ENCODE data around the gene PPFIA1. TPM values are rescaled to one million over a fixed set of nuclear protein-coding genes. Genes with fewer than 3 reads are reported as not detected.

The PPFIA1 gene
- total RNA-seq, 1 donor from 2014 or later: 54.1 TPM

- DNase-seq (ENCODE audit: low read depth, low spot score): no peak
- H3K4me3 Mint-ChIP-seq: no peak overlapping the region
- no peak for TF ChIP-seq CTCF (conservative IDR thresholded peaks at IDR 0.05)
- peaks cover 62% of the 10 kb centered on the region for H3K27me3 Mint-ChIP-seq (ENCODE audit: low read depth)
- H3K4me1 Mint-ChIP-seq: peaks cover 4% of the 10 kb centered on the region
- no peak overlapping the region for H3K27ac Mint-ChIP-seq (ENCODE audit: unreplicated experiment)
- no peaks in the 10 kb centered on the region for H3K36me3 Mint-ChIP-seq (ENCODE audit: low read depth)
- no peaks in the 10 kb centered on the region for H3K9me3 Mint-ChIP-seq
Measured at GRCh38 chr11:70265341-70265740, 5.1 kb upstream of the PPFIA1 start.

- DNase-seq (ENCODE audit: low read depth, low spot score): no peak
- H3K4me1 Mint-ChIP-seq: peaks cover 16% of the 10 kb centered on the region
- peak overlapping the region; percentile 41 for H3K4me3 Mint-ChIP-seq
- peaks cover 62% of the 10 kb centered on the region for H3K27me3 Mint-ChIP-seq (ENCODE audit: low read depth)
- H3K36me3 Mint-ChIP-seq (ENCODE audit: low read depth): no peaks in the 10 kb centered on the region
- no peak for TF ChIP-seq CTCF (conservative IDR thresholded peaks at IDR 0.05)
- H3K9me3 Mint-ChIP-seq: no peaks in the 10 kb centered on the region
- no peak overlapping the region for H3K27ac Mint-ChIP-seq (ENCODE audit: unreplicated experiment)
Measured at GRCh38 chr11:70267405-70267950, 3.0 kb upstream of the PPFIA1 start.

DNA sequence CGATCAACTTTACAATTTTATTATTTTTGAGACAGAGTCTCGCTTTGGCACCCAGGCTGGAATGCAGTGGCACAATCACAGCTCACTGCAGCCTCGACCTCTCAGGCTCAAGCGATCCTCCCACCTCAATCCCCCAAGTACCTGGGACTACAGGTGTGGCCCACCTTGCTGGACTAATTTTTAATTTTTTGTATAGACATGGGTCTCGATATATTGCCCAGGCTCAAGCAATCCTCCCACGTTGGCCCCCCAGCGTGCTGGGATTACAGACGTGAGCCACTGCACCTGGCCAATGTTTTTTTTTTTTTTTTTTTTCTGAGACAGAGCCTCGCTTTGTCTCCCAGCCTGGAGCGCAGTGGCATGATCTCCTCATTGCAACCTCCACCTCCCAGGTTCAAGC, 2.0 kb upstream of the PPFIA1 start:
- no peak for DNase-seq (ENCODE audit: low read depth, low spot score)
- no peaks in the 10 kb centered on the region for H3K9me3 Mint-ChIP-seq
- TF ChIP-seq CTCF (conservative IDR thresholded peaks at IDR 0.05): no peak
- peaks cover 21% of the 10 kb centered on the region for H3K4me1 Mint-ChIP-seq
- H3K36me3 Mint-ChIP-seq (ENCODE audit: low read depth): peaks cover 3% of the 10 kb centered on the region
- peaks cover 57% of the 10 kb centered on the region for H3K27me3 Mint-ChIP-seq (ENCODE audit: low read depth)
- no peak overlapping the region for H3K27ac Mint-ChIP-seq (ENCODE audit: unreplicated experiment)
- H3K4me3 Mint-ChIP-seq: peak overlapping the region; percentile 87

DNA sequence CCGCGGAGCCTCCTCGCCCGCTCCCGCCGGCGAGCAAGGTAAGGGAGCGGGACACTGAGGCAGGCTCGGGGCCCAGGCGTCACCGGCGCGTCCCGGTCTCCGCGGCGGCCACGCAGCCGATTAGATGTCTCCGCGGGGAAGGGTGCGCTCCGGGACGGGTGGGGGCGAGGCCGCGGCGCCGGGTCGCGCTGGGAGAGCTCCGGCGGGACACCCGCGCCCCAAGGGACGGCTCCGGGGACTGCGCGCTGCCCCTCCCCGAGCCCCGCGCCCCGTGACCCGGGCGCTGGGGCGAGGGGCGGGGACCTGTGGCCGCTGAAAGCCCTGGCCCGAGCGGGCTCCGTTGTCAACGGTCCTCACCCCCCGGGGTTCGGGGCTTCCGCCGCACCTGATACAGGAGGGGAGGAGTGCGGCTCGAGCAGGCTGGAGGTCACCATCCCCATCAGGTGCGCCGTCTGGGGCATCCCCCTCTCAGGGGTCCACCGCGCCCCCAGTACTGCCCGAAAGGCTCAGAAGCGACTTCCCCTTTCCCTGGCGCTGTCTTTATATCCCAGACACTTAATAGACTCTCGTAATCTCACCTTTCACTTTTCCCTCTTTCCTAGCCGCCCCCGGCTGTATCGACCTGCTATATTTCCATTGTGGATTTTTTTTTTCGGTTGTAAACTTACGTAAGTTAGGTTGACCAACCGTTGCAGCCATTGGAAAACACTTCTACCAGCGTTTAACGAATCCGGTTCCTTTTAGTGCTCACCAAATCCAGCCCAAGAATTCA, 573 bp downstream of the PPFIA1 start:
- peak; percentile 31 for DNase-seq (ENCODE audit: low read depth, low spot score)
- TF ChIP-seq CTCF (conservative IDR thresholded peaks at IDR 0.05): peak; percentile 20
- no peaks in the 10 kb centered on the region for H3K9me3 Mint-ChIP-seq
- H3K4me1 Mint-ChIP-seq: peaks cover 35% of the 10 kb centered on the region
- peak overlapping the region; percentile 95 for H3K4me3 Mint-ChIP-seq
- H3K27me3 Mint-ChIP-seq (ENCODE audit: low read depth): peaks cover 37% of the 10 kb centered on the region
- peak overlapping the region; percentile 83 for H3K27ac Mint-ChIP-seq (ENCODE audit: unreplicated experiment)
- peaks cover 10% of the 10 kb centered on the region for H3K36me3 Mint-ChIP-seq (ENCODE audit: low read depth)

DNA sequence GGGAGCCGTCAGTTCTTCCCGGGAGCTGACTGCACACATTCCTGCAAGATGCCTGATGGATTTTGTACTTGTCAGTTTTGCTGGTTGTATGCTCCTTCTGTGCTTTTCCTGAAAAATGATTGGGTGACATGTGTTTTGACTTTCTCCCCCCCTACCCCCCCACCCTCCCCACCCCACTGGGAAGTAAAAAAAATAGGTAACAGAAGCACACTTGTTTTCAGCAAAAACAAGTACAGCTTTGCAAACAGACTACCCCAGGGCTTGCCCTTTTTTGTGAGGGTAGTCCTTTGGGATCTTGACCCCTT, 1.1 kb downstream of the PPFIA1 start:
- peaks cover 35% of the 10 kb centered on the region for H3K4me1 Mint-ChIP-seq
- no peak for DNase-seq (ENCODE audit: low read depth, low spot score)
- peak overlapping the region; percentile 83 for H3K27ac Mint-ChIP-seq (ENCODE audit: unreplicated experiment)
- TF ChIP-seq CTCF (conservative IDR thresholded peaks at IDR 0.05): no peak
- H3K4me3 Mint-ChIP-seq: peak overlapping the region; percentile 95
- H3K36me3 Mint-ChIP-seq (ENCODE audit: low read depth): peaks cover 14% of the 10 kb centered on the region
- peaks cover 35% of the 10 kb centered on the region for H3K27me3 Mint-ChIP-seq (ENCODE audit: low read depth)
- H3K9me3 Mint-ChIP-seq: no peaks in the 10 kb centered on the region
